Neural progenitor cell (in vitro differentiated cells): Measurements from ENCODE around the gene AOC3.

Experiments used
- EZH2 ChIP-seq: fragments of 200-600 bp; sonication (generic); IDR thresholded peaks from 2 replicates; pipeline ENCODE4 v1.6.1; 2017; ENCODE audit warnings: antibody characterized with exemption, mild to moderate bottlenecking, moderate library complexity
- EZH2phosphoT487 ChIP-seq: fragments of 200-600 bp; sonication (generic); IDR thresholded peaks from 2 replicates; pipeline ENCODE4 v1.6.1; 2017; ENCODE audit warnings: antibody characterized with exemption
- TF ChIP-seq, protein P1 (sequence below): fragments of 200-600 bp; sonication (generic); IDR thresholded peaks from 2 replicates; pipeline ENCODE4 v1.5.1; 2017; ENCODE audit warnings: antibody characterized with exemption, mild to moderate bottlenecking

DNA sequence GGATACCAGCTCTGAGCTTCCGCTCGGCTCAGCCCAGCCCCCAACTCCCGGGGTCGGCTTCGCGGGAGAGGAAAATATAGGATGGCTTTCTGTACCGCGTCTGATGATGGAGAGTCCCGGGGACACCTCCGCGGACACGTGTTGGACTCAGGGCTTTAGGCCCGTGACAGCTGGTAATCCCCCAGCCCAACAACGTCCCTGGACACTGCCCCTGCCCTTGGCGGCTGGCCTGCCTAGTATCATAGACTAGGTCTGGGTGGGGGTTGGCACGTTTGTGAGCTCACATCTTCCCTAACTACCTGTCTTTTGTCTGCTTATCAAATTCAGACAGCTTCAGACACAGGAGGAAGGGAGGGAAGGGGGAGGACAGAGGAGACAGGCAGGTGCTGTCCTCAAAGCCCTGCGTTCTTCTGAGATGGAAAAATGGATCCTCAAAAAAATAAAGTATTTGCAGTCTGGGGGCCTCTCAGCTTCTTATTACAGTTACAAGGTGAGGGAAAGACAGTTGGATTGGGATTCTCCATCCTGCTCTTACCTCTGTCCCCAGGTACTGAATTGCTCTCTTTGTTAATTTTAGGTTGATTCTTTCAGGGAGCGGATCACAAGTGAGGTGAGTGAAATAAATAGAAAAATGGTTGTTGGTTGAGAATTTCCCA is 17.1 kb upstream of the AOC3 start:
- TF ChIP-seq, protein P1, sequence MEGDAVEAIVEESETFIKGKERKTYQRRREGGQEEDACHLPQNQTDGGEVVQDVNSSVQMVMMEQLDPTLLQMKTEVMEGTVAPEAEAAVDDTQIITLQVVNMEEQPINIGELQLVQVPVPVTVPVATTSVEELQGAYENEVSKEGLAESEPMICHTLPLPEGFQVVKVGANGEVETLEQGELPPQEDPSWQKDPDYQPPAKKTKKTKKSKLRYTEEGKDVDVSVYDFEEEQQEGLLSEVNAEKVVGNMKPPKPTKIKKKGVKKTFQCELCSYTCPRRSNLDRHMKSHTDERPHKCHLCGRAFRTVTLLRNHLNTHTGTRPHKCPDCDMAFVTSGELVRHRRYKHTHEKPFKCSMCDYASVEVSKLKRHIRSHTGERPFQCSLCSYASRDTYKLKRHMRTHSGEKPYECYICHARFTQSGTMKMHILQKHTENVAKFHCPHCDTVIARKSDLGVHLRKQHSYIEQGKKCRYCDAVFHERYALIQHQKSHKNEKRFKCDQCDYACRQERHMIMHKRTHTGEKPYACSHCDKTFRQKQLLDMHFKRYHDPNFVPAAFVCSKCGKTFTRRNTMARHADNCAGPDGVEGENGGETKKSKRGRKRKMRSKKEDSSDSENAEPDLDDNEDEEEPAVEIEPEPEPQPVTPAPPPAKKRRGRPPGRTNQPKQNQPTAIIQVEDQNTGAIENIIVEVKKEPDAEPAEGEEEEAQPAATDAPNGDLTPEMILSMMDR, result no peak
- TF ChIP-seq EZH2, result no peak
- TF ChIP-seq EZH2phosphoT487, result no peak
